NCI-H1694 (cell line): Measurements from ENCODE around the gene FBXW12.

Experiments
- DNase-seq: peaks from one replicate; lab custom pipeline; 2025; lab: John Stamatoyannopoulos, UW

FBXW12 gene

GRCh38 chr3:48423241-48423882 is 51.3 kb downstream of the FBXW12 start:
- no peak for DNase-seq

DNA sequence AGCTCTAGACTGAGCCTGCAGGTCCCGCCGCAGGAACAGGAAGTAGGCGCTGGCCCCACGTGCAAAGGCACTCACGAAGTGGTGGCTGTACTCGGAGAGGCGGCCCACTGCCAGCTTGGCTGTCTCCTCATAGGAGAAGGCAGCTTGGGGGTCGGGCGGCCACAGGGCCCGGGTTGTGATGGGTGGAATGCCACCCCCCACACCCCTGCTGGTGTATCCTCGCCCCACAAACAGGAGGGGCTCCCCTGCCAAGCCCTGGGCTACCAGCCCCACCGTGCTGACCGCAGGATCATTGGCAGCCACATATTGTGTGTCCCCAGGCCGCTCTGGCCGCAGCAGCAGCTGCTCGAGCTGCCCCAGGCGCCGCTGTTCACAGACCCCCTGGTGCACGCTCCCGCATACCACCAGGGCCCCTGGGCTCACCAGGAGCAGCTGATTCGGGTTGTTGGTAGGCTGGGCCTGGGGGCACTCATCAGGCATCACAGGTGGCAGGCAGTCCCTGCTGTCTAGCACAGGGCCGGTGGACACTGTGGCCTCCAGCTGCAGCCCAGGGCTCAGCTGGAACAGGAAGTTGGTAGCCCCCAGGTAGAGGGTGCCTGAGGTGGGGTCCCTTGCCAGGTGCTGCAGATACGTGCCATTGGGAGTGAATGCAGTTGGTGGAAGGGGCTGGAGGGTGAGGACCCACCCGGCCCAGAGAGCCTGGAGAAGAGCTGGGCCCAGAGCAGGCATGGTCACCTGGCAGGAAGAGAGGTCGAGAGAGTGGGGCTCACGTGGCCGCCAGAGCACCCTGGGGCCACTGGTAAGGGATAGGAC is 52.1 kb downstream of the FBXW12 start:
- DNase-seq, result no peak

GRCh38 chr3:48425281-48425812 is 53.3 kb downstream of the FBXW12 start:
- DNase-seq, result no peak

GRCh38 chr3:48426401-48426909 is 54.4 kb downstream of the FBXW12 start:
- DNase-seq, result no peak

- no peak for DNase-seq
Measured at GRCh38 chr3:48426944-48427629, 55.1 kb downstream of the FBXW12 start.

DNA sequence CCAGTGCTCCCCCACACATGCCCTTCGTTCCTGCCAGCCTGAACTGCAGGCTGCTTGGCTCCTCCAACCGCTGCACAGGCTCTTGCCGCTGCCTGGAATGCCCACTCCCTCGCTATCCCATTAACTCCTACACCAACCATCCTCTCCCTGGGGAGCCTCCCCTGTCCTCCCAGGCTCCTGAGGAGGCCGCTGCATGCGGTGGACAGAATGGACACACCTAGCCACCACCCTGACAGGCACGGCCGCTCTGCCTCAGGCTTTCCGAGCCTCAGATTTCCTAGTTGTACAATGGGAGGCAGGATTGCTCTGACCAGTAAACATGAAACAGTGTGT is 55.6 kb downstream of the FBXW12 start:
- no peak for DNase-seq

DNA sequence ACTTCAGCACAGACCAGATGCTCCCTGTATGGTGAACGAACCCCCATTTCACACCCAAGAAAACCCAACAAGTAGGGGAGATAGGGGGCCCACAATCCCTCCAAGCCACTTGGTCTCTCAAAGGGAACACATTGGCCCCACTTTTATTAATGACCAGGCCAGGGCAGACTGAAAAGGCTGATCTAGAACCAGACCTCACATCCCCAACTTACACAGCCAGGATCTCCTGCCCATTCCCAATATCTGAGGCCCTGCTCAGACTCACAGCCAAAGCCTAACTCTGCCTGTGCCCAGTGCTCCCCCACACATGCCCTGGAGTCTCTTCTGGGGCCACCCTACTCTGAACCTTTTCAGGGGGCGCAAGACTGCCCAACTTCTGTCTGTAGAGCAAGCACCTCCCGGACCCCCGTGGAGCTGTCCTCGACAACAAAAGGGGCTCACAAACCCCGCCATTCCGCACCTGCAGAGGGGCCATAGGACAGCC is 56.1 kb downstream of the FBXW12 start:
- DNase-seq, result no peak

DNA sequence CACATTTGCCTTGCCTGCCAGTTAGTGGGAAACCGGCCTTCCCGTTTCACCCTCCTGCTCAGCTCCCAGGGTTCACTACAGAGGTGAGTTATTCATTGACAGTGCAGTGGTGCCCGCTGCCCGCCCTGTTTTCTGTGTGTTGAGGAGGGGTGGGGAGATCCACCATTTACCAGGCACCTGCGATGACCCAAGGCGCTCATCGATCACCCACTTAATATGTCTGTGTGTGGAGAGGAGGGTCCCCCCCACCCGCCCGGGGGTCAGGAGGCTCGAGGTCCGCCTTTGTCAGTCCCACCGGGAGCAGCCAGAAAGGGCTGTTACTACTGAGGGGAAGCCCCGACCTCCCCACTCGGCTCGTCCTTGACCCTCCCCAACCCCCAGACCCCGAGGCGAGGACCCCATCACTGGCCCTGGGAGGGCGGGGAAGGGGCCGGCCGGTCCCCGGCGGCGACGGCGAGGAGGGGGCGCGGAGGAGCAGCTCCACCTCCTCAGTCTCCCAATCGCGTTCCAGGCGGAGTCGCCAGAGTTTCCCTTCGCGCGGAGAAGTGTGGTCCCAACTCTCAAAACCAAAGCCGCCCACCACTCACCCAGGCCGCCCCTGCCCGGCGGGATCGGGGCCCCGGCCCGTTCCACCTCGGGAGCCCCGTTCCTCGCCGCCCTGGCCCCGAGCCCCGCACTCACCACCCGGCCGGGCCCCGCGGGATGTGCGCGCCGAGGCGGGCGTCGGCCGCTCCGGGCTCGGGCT is 56.7 kb downstream of the FBXW12 start:
- DNase-seq, result no peak

DNA sequence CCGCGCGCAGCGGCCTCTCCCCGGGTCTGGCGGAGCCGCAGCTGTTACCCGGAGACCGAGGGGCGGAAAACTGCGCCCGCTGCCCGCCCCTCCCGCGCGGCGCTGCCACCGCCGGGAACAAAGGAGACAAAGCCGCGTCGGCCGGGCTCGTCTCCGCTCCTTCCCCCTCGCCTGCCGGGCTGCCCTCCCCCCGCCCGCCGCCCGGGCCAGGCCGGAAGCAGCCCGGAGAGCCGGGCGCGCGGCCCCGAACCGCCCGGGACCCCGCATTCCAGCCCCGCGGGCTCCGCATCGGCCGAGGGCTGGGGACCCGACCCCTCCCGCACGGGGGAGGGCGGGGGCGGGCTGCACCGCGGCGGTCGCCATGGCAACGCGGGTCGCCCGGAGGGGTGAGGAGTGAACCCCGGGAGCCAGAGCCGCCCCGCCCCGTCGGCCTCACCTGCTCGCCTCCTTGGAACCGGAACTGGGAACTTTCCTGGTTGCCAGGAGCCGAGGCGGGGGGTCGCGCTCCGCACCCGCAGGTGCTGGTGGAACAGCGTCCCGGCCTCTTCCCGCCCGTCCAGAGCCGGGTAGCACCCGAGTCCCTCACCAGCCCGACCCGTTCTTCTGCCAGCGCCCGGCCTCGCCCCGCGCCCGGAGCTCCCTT is 57.4 kb downstream of the FBXW12 start:
- no peak for DNase-seq

- DNase-seq, result no peak
Measured at GRCh38 chr3:48429960-48430707, 58.1 kb downstream of the FBXW12 start, which contains the start of gene PLXNB1. TSS of gene PLXNB1 (minus strand) at chr3:48430086. CDS start at chr3:48424611, 5,475 bp downstream.

DNA sequence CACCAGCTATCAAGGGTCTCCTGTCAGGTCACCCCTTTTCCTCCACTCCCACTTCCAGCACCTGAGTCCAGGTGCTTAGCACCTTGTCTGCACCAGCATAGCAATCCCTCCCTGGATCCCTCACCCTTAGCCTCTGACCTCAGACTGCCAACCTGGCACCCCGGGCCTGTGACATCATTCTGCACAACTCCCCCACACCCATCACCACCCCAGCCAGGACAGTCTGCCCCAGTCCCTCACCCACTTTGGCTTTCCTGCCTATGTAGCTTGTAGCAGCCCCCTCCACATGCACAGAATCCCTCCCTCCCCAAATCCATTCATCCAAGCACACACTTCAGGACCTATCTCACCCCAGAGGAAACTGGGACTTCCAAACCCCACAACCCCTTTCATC is 58.7 kb downstream of the FBXW12 start:
- no peak for DNase-seq

DNA sequence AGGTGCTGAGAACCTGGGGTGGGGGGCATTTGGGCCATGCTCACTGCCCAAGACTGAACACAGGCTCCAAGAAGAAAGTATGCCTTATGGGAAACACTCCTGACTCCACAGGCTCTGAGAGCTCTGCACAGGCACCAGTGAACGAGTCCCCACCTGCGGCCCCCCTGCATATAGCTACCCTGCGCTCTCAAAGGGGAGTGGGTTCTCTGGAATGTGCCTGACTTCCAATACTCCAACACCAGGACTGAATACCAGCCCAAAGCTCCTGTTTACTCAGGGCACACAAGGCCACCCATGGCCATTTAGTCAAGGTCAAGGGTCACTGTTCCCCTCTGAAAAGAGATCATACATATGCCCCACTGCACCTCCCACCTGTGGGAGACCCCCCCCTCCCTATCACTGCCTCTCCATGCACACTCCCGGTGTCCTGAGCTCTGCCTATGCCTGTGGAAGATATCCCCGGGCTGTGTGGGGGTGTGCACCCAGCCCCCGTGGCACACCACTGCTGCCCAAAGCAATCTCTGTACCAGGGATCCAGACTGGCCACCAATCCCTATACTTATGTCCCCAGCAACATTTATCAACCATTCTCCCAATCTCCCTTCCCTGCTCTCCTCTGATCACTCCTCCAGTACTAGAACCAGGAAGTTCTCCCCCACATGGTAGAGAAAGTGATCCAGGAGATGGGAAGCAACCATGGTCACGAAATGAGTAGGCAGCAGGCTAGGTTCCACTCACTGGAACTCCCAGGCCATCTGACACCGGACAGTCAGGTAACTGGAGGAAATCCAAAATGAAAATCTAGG is 59.4 kb downstream of the FBXW12 start:
- DNase-seq, result no peak

DNA sequence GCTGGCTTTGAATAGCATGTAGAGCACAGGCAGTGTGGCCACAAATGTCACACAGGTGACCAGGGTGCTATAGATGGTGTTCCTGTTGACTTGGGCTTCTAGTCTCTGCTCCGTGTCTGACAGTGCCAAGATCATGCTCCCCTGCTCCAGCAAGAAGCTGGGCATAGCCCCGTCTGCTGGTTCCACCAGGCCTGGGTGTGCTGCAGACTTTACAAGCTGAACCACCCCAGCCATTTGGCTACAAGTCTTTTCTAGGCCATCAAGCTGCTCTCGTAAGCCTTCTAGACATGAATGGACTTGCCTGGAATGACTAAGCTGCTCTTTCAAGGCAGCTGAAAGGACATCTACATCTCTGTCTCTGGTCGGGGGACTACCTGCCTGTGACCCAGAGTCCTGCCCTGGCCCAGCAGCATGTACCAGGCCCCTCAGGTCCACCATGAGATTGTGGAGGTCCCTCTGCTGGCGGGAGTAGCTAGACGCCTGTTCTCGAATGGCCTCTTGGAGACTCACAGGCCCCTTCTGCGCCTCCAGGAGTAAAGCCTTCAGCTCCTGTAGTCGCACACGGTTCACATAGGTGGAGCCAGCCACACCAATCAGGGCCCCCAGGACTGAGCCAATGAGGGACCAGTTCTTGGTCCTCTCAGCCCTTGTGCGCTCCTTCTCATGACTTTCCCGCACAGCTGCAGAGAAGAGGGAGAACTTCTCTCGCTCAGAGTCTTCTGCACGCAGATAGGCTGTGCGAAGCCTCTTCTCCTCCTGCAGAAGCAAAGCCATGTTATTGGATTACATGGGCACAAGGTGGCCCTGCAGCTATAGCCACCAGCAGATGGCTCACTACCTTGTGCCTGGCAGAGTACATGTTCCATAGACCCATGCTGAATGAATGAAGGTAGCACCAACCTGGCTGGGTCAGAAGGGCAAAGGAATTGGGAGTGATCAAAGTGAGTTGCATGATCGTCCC is 60.7 kb downstream of the FBXW12 start:
- DNase-seq, result no peak

DNA sequence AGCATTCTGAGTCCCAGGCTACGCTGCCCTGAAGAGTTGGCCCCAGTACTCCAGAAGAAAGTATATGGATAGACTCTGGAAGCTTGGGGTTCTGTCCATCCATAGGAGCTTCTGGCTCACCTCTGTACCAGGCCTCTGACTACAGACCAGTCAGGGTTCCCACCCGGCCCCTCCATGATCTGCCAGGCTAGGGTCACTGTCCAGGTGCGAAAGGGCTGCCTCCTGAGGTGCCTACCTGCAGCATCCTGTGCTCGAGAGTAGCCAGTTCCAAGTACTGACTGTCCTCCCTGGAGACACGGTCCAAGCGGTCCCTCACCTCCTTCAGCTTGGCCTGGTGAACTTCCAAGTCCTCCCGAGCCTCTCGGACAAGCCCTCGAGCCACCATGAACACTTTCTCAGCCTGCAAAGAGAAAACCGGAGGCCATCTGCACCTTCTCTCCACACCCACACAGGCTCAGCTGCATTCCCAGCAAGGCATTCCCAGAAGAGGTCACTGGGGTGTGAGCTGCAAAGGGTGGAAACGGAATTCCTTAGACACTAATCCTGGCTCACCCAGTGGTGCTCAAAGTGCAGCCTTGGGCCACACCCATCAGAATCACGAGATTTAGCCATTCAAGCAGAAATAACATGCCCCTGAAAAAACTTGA is 61.6 kb downstream of the FBXW12 start:
- no peak for DNase-seq

- no peak for DNase-seq
Measured at GRCh38 chr3:48434591-48435222, 62.7 kb downstream of the FBXW12 start.

- DNase-seq, result no peak
Measured at GRCh38 chr3:48435223-48435595, 63.2 kb downstream of the FBXW12 start.

GRCh38 chr3:48435774-48436476 is 63.9 kb downstream of the FBXW12 start:
- no peak for DNase-seq
